Activated CD4-positive, CD25-positive, alpha-beta regulatory T cell (primary cell): ENCODE measurements around the gene NRP2.

Experiments used
- DNase-seq, 4 experiments: peaks; one replicate each; lab custom pipeline; 2025; lab: John Stamatoyannopoulos, UW

NRP2 gene

DNA sequence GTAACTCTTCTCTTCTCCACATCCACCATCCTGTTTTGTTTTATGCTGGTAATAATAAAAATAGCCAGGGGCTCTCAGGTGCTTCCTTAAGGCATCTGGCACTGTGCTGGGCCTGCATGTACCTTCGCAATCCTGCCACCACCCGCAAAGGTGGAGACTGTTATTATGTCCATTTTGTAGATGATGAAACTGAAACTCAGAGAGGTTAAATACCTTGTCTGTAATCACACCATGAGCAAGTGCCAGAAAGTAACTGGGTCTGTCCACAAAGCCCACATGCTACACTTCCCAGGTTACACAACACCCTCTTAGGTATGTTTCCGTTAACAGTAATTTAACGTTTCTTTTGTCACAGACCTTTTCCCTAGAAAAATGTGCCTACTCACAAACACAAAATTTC, 27.0 kb downstream of the NRP2 start:
- no peak for DNase-seq

DNA sequence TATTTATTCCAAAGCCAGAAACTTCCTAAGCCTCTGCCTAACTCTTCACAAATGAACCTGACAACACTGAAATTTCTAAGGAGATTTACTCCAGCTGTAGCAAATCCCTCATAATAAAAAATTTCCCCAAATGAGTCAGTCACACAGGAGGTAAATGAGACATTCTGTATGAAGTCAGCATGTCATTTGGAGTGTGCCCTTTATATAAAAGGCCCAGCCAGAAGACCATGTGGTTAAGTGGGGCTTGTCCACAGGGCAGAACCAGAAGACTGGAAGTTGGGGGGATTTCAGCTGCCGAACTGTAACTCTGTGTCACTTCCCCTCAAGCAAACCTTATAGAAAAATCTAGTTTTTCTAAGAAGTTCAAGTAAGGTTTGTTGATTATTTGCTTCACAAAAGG, 30.2 kb downstream of the NRP2 start:
- DNase-seq = no peak

DNA sequence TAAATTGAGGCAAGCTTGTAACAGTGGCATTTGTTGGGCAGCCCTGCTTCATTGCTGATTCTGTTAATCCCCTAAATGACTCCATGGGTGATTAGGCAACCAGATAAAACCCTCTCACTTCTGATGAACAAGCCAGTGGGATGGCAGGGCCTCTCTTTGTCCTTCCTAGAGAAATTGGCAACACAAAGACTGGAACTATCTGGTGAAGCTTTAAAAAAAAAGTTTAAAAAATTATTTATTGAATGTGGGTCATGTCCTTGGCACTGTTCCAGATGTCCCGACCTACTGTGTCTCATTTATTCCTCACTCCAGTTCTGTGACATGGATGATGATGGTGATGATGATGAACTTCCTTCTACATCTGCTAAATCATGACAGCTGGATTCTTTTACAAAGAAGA, 30.8 kb downstream of the NRP2 start:
- no peak for DNase-seq

DNA sequence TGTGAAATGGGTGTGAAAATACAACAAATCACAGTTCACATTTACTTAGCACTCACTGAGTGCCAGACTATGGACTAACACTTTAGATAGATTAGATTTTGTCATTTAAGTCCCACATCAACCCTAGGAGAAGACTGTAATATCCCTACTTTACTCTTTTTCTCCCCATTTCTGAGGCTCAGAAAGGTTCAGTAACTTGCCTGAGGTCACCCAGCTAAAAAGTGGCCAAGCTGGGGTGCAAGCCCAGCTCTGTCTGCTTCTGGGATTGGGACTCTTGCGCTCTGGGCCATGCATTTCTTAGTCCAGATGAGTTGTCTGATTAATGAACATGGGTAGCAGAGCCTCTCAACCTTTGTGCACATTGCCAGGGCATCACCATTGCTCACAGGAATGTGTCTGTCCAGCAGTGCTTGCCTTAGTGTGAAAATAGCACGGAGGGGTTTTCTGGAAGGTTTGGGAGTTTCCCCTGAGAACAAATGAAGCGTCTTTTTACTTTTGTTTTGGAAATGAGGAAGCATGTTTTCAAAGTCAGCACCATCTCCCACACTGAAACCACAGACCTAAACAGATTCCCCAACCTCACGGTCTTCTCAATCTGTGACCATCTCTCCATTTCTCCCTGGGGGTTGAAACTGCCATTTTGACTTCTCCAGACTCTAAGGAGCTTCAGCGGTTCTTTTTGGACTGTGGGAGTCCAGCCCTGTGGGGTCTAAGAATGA, 31.9 kb downstream of the NRP2 start:
- no peak for DNase-seq

DNA sequence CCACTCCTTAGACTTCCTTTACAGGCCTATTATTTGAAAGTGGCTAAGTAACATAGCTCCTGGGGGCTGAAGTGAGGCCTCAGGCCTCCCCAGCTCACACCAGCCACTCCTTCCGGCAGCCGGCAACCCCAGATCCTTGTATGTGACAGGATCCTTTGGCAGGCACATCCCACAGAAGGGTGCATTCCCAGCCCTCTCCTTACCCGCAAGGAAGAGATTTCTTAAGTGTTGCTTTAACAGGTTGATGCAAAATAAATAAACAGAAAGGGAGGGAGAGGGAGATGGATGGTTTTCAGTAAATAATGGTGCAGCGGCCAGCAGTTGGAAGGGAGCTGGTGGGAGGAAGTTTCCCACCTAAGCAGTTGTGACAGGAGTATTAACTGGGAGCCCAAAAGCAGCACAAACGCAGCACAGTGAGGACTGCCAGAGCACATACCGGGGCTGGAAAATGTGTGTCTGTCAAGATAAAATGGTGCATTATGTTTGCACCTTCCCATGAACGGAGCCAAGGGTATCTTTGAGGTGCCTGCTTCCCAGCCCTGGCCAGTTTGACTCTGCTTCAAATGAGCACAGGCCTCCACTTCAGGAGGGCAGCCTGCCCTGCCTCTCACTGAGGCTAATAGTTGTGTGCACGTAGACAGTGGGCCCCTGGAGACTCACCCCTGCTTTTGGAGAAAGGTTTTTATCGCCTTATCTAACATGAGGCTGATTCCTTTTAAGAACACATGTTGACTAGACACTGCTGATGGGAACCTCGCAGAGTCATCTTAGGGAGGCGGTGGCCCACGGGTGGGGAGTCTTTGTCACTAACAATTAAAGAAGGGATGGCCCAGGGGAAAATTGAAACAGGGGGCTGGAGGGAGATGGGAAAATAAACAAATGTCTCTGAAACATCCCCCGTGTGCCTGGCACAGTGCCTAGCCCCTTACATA, 32.8 kb downstream of the NRP2 start:
- no peak for DNase-seq

DNA sequence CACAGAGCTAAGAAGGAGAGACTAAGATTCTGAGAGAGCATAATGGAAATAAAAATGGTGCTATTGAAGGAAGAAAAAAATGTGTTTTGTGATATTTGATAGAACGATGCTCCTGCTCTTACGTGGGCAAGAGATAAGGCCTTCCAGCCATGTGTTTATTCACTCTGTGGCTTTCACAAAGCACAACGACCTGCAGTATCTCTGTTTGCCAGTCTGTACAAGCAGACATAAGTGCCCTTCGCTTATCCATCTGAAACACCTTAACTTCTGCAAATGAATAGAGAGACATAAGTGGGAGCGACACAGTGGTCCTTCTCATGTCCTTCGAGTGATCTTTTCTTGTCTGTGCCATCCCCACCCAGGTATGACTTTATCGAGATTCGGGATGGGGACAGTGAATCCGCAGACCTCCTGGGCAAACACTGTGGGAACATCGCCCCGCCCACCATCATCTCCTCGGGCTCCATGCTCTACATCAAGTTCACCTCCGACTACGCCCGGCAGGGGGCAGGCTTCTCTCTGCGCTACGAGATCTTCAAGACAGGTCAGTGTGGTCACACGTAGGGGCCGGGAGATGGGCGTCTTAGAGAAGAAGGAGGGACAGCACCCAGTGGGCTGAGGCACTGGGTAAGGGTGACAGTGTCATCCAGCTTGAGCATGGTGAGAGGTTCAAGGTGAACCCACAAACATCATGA, 33.7 kb downstream of the NRP2 start:
- no peak for DNase-seq

DNA sequence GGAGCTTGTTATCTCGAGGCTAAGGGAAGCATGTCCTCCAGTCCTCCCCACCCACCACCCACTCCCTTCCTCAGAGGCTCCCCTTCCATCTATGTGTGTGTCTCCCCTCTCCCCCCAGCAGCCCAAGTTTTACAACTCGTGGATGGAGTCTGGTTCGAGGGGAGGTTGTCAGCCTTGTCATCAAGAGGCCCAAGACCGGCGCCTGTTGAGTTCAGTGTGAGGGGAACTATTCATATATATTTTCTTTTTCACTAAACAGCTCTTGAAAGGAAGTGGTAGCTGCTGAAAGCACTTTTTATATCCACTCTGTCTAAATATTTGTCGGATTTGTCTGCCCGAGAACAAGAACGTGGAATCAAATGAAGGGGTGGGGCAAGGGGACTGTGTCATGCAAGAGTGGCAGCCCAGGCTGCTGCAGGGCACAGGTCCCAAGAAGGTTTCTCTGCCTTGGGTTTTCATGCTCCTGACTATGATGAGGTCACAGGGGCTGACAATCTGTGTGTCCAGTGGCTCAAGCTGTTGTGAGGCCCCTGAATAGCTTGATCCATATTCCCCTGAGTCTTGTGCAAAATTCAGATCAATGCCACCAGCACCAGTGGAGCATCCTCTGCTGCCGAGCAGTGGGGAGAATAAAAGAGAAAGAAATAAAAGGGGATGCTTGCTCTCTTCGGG, 35.0 kb downstream of the NRP2 start:
- DNase-seq = no peak

DNA sequence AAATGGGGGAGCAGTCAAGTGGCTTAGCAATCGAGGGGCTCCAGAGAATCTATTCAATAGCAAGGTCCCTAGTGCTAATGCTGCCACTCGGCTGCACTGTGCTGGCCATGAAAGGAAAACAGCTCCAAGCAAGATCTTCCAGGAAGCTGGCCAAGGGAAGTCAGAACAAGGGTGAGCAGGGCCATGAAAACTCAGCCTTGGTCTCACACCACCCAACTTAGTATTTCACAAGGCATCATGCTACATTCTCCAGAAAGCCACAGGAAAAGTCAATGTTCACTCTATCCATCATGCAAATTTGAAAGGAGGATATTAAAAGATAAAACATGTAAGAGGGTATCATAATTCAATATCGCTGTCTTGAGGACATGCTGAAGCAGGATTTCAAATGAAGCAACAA, 35.7 kb downstream of the NRP2 start:
- no peak for DNase-seq

DNA sequence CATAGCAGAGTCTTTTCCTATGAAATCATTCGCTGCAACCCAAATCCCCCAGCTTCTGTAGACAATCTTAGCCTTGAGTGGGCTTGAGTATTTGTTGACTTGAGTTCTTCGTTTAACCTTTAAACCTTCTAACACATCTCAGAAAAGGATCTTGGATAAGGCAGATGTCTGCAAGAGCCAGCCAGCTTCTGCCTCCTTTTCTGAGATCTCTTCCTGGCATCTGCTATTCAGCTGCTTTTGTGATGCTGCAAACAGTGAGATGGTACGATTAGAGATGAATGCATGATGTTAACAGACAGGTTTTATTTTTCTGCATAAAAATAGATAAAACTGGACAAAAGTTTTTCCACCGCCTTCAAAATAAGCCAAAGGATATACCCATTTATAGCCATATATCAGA, 37.5 kb downstream of the NRP2 start:
- no peak for DNase-seq

DNA sequence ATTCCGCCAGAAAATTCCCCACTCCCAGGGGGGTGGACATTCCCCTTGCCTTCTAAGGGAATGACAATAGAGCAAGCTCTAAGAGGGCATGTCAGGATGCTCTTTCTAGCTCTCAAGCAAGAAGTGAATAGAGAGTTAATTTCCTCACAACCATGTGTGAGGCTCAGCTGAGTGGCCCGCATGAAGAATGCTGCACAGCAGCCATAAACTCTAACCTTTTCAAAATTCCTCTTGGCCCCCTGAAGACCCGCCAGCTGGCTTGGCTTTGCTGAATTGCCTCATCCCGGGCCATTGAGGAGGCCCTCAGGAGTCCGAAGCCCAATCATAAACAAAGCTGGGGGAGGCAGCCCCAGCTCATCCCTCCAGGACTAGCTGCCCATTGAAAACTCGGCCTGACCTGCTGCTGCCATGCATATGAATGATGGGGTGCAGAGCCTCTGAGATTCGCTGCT, 38.2 kb downstream of the NRP2 start:
- no peak for DNase-seq

DNA sequence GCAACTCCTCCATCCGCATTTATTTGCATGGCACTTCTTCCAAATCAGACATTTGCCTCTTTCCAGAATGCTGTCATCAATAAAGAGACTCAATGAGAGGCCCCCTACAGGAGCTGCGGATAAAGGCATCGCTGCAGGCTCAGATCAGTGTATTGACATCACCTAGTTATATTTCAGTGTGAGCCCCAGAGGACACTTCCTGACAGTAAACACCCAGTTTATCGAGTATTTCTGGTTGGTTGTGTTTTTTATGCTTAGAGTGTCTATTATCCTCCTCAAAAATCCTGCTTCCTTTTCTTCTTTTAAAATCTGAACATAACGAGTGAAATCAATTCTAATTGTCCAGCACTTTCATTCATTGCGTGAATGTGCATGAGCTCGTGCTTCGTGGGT, 38.8 kb downstream of the NRP2 start:
- no peak for DNase-seq

DNA sequence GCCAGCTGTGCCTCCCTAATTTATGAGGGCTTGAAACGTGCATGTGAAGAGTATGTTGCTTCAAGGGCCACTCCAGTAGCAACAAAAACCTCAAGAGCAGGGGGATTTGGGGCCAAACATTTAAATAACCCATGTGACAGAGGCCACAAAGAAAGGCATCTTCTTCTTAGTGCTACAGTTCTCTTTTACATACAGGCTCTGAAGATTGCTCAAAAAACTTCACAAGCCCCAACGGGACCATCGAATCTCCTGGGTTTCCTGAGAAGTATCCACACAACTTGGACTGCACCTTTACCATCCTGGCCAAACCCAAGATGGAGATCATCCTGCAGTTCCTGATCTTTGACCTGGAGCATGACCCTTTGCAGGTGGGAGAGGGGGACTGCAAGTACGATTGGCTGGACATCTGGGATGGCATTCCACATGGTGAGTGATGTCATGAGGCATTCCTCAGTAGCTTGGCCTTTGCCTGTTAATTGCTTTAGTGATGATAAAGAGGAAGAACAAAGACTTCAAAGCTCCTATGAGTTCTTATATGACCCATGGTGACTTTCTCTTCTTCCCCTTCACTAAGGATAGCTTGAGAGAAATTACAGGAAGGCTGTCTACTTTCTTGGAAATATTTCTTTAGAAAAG, 40.1 kb downstream of the NRP2 start:
- no peak for DNase-seq

DNA sequence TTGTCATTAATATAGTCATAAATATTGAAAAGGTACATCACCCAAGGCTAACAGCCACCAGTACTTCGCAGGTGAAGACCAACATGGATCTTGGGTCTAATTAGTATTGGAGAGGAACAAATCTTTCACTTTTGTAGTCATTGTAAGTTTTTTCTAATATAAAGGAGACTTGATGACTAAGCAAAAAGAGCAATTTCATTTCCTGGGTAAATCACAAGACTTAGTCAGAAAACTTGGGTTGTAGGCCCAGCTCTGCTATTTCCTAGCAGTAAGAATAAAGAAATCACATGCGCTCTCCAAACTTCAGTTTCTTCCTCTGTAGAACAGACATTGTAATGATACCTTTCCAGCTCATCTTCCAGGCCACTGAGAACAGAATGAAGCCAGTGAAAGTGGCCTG, 40.9 kb downstream of the NRP2 start:
- DNase-seq = no peak

DNA sequence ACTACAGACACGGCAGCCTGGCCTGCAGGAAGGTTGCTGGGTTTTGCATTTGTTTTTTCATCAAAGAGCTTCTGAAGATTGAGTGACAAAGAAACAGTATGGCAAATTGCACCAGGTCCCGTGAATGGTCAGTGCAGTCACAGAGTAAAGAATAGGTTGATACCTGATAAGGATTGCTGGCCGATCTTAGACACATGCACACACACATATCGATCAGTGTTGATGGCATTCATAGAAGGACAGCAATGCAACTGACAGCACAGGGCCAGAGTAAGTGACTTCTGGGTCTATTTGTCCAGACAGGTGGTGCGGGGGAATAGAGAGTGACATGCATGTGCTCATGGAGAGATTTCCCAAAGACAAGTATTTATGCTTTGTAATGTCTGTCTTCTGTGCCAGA, 42.8 kb downstream of the NRP2 start:
- DNase-seq = no peak

DNA sequence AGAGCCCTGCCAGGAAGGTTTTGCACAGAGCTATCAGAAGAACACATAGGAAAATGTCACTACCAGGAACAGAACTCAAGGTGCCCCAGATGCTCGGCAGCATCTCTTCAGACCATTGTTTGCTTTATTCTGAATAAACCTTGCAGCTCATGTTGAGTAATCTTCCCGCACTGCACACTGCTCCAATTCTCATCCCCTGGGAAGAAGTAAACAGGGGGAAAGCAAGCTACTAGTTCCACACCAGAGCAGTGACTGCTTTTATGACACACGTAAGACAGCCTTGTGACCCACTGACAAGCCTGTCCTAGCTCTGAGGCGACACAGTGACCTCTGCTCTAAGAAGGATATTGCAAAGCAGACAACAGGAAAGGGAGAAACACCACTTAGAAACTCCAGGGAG, 44.2 kb downstream of the NRP2 start:
- DNase-seq = no peak

DNA sequence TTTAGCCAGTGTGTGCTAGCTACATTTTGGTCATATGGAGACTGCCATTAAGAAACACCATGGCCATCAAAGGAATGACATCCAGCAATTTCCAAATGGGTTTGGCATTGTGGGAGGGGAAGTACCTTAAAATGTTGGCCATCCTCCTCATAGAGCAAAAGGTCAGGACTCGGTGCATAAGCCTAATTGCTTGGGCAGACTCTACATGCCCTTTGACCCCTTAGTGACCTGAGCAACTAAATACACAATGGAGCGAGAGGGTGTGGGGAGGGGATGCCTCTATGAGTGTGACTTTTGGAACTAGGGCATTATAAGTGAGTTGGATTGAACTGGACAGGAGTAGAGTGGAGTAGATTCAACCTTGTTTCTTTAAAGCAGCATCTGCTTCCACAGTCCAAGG, 44.9 kb downstream of the NRP2 start:
- no peak for DNase-seq

DNA sequence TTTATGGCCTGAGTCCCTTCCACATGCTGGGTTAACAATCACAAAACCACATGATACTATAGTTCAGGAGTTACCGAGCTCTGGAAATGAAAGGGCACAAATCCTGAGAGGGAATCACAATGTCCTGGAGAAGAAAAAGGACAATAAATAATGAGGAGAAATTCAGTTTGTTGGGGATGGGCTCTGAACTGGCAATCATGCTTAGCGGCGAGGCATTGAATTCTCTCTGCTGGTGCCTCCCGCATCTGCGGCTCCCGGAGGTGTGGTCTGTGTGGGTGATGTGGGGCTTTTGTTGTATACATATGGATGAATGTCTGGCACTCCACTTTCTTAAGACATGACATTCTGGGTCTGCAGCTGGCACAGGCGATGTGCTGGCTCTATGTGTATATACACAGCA, 46.1 kb downstream of the NRP2 start:
- DNase-seq = no peak

DNA sequence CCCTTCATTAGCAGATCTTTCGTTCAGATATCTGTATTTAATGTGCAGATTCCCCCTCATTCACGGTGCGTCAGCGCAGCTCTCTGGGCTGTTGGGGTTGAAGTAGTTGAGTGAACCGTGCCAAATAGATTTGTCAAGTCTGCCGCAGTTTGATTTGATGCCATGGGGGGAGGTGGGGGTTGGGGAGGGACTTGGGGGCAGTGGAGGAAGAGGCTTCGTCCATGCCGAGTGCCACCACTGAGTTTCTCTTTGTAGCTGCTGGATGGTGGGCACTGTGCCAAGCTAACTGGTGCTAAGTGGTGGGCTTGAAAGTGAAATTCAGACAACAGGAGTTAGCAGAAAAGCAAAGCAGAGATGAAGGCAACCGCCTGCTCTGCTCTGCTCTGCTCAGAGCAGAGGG, 47.9 kb downstream of the NRP2 start:
- no peak for DNase-seq

DNA sequence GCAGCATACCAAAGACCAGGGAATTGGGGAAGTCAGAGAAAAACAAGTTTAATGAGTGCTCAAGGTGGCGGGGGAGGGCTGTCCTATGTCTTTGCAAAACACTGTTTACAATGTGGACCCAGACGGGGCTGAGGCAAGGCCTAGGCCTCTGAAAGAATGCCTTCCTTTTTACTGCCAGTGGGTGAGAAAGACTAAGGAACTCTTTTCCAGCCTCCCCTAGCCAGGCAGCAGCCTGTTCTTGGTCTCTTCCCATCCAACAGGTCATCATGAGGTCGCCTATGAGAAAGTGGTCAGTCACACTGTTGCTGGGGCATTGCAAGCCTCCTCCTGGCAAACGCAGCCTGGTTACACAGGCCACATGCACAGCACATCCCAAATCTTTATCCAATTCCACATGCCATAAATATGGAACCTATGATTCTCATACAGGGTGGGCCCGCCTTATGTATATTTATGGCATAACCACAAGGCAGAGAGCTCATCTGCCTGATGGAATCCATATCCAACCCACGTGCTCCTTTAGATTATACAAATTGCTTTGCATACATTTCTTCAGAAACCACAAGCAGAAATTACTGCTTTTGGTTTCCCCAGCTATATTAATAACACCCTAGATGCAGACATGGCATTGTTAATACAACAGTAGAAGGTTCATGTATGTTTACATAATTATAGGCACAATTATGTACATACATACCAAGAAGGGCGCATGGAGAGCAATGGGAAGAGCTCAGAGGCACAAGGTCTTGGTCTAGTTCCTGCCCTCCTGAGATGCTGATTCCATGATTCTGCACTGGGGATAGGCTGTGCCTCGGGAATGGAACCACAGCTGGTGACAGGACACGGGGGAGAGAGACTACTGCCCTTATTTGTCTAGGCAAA, 48.6 kb downstream of the NRP2 start:
- DNase-seq = no peak

DNA sequence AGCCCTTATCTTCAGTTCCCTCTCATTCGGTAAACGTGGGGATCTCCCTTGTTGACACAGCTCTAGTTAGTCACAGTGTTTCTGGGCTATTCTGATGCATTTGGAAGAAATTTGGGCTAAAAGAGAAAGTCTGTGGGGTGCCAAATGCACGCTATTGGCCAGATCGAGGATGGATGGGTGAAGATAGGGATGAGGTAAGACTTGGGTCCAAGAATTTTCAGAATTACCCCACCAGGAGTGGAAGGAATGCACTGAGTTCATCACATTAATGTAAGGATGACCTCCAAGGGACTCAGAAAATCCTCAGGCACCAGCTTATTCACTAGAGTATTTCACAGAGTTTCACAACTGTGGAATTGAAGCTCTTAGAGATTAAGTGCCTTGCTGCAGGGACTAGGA, 49.3 kb downstream of the NRP2 start:
- DNase-seq = no peak

DNA sequence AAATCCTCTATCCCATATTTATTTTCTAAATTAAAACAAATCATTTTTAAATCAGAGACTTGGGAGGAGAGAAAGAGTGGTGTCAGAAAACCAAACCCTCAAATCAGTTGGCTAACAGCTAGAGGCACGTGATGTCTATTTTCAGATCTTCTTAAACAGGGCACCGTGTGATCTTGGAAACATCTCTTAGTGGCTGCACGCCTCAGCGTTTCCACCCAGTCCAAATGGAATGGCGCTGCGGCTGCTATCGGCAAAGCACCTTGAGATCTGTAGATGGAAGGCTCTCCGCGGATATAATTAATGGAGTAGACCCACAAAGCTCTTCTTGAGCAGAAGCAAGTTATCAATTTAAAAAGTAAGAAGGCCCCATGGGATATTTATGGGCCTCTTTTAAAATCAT, 50.0 kb downstream of the NRP2 start:
- no peak for DNase-seq
